Panc1 (cell line): ENCODE results near the gene ELAPOR1.

Source experiments
- CTCF ChIP-seq: fragments of 450-650 bp; IDR thresholded peaks from 2 replicates; pipeline ENCODE4 v1.5.1; 2017; ENCODE audit warnings: mild to moderate bottlenecking
- POLR2AphosphoS5 ChIP-seq: IDR thresholded peaks from 2 replicates; pipeline ENCODE4 v1.6.1; 2012; ENCODE audit warnings: mild to moderate bottlenecking, low read depth, low read length, moderate library complexity

GRCh38 chr1:109152196-109152595, 38.3 kb downstream of the ELAPOR1 start:
- TF ChIP-seq CTCF (no peak), POLR2AphosphoS5 (no peak)
